Breast epithelium (tissue), 4 donors: ENCODE measurements around the gene WEE1. TPM values are rescaled to one million over a fixed set of nuclear protein-coding genes. Genes with fewer than 3 reads are reported as not detected.

Experiments
- DNase-seq, 2 donors: peaks; one replicate each; pipeline ENCODE4 v3.0.0-alpha.2; 2019; ENCODE audit warnings: low spot score in 2 of 2
- H3K27ac ChIP-seq, 2 donors: fragments of 200-600 bp; sonication (generic) in 1 of 2; one replicate each; pipeline ENCODE4 v1.5.1; 2016 to 2019; ENCODE audit warnings: mild to moderate bottlenecking in 1 of 2
- H3K27me3 ChIP-seq, 2 donors: fragments of 200-600 bp; sonication (generic) in 1 of 2; one replicate each; pipeline versions ENCODE4 v1.5.1 to v1.6.0; 2017 to 2019; ENCODE audit warnings: control low read depth in 1 of 2, mild to moderate bottlenecking in 1 of 2
- H3K36me3 ChIP-seq: fragments of 200-600 bp; one replicate; pipeline ENCODE4 v1.5.1; 2019
- H3K4me1 ChIP-seq, 2 donors: fragments of 200-600 bp; sonication (generic); one replicate each; pipeline ENCODE4 v1.5.1; 2016 to 2019; ENCODE audit warnings: control low read depth in 1 of 2
- H3K4me3 ChIP-seq, 3 donors: fragments of 200-600 bp; sonication (generic); 1 replicate in 2 of 3; 2 replicates in 1 of 3; pipeline ENCODE4 v1.5.1; 2016 to 2019; ENCODE audit warnings: mild to moderate bottlenecking in 3 of 3, moderate library complexity in 2 of 3
- H3K9me3 ChIP-seq, 2 donors: fragments of 200-600 bp; sonication (generic) in 1 of 2; one replicate each; pipeline ENCODE4 v1.5.1; 2016 to 2019; ENCODE audit warnings: control low read depth in 1 of 2
- POLR2A ChIP-seq: fragments of 450-650 bp; IDR thresholded peaks from one replicate; pipeline ENCODE4 v1.6.1; 2016; ENCODE audit warnings: antibody characterized with exemption, mild to moderate bottlenecking, moderate library complexity
- POLR2AphosphoS5 ChIP-seq, 3 donors: sonication (generic); formaldehyde crosslinking; IDR thresholded peaks; one replicate each; pipeline ENCODE4 v1.6.1; 2017; ENCODE audit warnings: antibody characterized with exemption in 3 of 3
- intact Hi-C: fragments of 100-400 bp; cut with DNase I; formaldehyde crosslinking; loops from one replicate; pipeline ENCODE4 v1.15.1; 2023; ENCODE audit warnings: low total_unique reads
- total RNA-seq, 3 donors: library from RNA; depleted of rRNA; stranded (reverse); fragments of >200 nt; gene quantifications; one replicate each; pipeline ENCODE4 v1.1.0, GENCODE V29; 2016
- TF ChIP-seq, protein P1 (sequence below), 3 donors: fragments of 450-650 bp; IDR thresholded peaks; one replicate each; pipeline ENCODE4 v1.5.1; 2016 to 2017; ENCODE audit warnings: antibody characterized with exemption in 3 of 3, mild to moderate bottlenecking in 3 of 3, moderate library complexity in 3 of 3

Gene WEE1
- total RNA-seq, 3 donors from 2014 or later, result 25.0 to 128 (median 66.5) TPM

DNA sequence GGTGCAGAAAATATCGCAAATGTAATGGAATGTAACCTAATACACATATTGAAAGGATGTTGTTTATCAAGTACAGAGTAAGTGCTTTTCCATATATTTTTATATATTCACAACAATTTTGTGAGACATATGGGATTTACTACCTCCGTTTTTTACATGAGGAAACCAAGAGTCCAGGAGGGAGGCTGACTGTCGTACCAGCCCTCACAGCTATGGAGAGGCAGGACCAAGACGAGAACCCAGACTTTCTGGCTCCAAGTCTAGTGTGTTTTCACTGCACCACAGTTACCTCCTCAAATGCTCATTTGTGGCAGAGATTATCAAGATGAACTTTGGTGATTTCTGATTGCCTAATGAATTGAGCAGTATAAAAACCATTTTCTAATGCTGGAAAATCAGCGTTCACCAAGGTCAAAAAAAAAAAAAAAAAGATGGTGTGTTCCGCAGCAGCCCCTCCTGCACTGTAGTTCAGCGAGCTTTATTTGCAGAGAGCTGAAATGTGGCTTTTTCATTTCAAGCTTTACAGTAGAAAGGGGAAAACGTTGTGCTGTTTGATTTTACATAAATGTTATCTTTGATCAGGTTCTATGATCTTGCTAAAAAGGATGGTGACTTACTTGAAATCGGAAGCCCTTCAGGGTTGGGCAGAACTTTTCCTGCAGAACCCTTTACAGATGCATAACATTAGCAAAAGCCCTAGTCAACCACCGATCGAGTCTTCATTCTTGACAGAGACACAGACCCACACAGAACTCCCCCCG lies 44.7 kb upstream of the WEE1 start:
- peak overlapping the region; percentile 76 to 78 for H3K27ac ChIP-seq

DNA sequence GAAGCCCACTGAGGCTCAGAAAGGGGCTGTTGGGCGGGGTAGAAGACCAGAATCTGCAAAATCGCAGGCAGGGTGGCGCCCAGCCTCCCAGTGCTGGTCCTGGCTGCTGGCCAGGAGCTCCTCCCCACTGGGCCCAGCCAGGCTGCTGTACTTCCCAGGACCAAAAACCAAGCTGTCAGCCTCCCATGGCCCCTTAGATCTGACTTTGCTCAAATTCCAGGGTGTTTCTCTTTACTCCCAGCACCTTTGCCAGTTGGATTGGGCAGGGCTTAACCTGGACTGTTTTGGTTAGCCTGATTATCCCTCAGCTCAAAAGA lies 44.2 kb upstream of the WEE1 start:
- TF ChIP-seq POLR2AphosphoS5 (IDR thresholded peaks at IDR 0.05), result no peak
- TF ChIP-seq, protein P1, sequence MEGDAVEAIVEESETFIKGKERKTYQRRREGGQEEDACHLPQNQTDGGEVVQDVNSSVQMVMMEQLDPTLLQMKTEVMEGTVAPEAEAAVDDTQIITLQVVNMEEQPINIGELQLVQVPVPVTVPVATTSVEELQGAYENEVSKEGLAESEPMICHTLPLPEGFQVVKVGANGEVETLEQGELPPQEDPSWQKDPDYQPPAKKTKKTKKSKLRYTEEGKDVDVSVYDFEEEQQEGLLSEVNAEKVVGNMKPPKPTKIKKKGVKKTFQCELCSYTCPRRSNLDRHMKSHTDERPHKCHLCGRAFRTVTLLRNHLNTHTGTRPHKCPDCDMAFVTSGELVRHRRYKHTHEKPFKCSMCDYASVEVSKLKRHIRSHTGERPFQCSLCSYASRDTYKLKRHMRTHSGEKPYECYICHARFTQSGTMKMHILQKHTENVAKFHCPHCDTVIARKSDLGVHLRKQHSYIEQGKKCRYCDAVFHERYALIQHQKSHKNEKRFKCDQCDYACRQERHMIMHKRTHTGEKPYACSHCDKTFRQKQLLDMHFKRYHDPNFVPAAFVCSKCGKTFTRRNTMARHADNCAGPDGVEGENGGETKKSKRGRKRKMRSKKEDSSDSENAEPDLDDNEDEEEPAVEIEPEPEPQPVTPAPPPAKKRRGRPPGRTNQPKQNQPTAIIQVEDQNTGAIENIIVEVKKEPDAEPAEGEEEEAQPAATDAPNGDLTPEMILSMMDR (IDR thresholded peaks at IDR 0.05), result no peak
- no peak for TF ChIP-seq POLR2A
- no peaks in the 10 kb centered on the region for H3K36me3 ChIP-seq
- intact Hi-C loops, result no loop called here

More for the DNA sequence above, 44.7 kb upstream of the WEE1 start:
- intact Hi-C loops, result no loop called here
- no peak overlapping the region for H3K4me3 ChIP-seq
- H3K36me3 ChIP-seq, result no peaks in the 10 kb centered on the region
- TF ChIP-seq POLR2AphosphoS5 (IDR thresholded peaks at IDR 0.05) (no peak), POLR2A (no peak)
- TF ChIP-seq, protein P1 (IDR thresholded peaks at IDR 0.05), result no peak
- no peaks in the 10 kb centered on the region for H3K9me3 ChIP-seq
- H3K4me1 ChIP-seq, result peaks cover 5 to 7% of the 10 kb centered on the region in 2 donors
- no peak for DNase-seq
- no peaks in the 10 kb centered on the region for H3K27me3 ChIP-seq

DNA sequence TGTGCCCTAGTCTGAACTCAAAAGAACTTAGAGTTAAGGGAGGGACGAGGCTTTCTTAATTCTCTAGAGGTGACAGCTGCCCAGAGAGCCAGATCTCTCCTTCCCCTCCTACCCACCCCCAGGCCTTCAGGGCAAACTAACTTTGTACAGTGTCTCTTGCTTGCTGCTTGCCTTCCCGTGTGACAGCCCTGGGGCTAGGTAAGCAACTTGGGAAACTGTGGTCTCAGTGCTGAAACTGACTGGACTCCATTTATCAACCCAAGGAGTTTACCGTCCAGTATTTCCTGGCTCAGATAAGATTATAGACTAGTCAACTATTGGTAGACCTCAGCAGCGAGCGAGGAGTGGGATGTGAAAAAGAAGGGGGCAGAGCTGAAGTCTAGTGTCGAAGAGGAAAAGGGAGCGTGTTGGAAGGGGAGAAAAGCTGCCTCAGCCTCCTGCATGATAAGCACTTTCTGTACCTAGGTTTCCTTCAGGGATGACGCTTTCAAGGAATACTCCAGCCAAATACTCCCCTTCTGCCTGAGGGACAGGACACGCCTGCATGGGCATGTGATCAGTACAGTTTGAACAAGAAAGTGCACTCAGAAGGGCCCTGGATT lies 43.3 kb upstream of the WEE1 start:
- H3K27ac ChIP-seq, result peak overlapping the region; percentile 76 to 78
- H3K27me3 ChIP-seq, result no peaks in the 10 kb centered on the region
- peak in 1 of 2 donors; percentile 46 for DNase-seq
- peaks cover 5 to 7% of the 10 kb centered on the region in 2 donors for H3K4me1 ChIP-seq
- no peak overlapping the region for H3K4me3 ChIP-seq
- TF ChIP-seq POLR2AphosphoS5 (IDR thresholded peaks at IDR 0.05), result no peak
- TF ChIP-seq POLR2A, result no peak
- TF ChIP-seq, protein P1 (IDR thresholded peaks at IDR 0.05), result no peak
- H3K9me3 ChIP-seq, result no peaks in the 10 kb centered on the region
- no peaks in the 10 kb centered on the region for H3K36me3 ChIP-seq
- intact Hi-C loops, result no loop called here

More for the DNA sequence above, 44.2 kb upstream of the WEE1 start:
- peak in 1 of 2 donors; percentile 62 for DNase-seq
- Histone ChIP-seq H3K27ac (peak overlapping the region; percentile 76 to 78), H3K27me3 (no peaks in the 10 kb centered on the region), H3K9me3 (no peaks in the 10 kb centered on the region), H3K4me1 (peaks cover 5 to 7% of the 10 kb centered on the region in 2 donors), H3K4me3 (no peak overlapping the region)

DNA sequence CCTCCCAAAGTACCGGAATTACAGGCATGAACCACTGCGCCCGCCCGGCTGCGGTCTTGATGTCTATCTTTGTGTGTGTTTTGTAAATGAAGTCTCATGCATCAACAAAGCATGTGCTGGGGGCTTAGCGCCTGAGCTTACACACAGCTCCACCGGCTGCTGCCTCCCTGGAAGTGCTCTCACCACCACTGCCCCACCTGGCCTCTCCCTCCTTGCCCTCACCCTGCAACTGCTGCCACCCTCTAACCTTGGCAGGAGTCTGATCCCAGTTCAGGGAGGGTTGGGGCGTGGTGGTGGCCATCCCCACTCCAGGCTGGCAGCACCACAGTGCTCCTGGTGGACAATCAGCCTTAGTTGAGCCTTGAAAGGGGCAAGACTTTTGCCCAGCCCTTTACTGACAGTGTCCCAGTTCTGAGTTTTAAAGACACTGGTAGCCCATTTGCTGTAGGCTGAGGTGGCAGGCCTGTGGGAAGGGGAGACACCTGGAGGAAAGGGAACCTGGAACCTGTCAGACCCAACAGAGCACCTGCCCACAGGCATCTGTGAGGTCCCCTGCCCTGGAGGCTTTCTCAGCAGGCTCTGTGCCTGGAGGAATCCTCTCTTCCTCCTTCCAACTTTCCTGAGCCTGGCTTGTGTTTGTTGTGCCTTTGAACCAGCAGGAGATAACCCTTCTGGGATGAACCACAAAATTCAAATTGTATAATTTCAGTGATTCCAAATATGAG lies 42.4 kb upstream of the WEE1 start:
- intact Hi-C loops, result no loop called here
- peaks cover 5 to 7% of the 10 kb centered on the region in 2 donors for H3K4me1 ChIP-seq
- no peak overlapping the region for H3K4me3 ChIP-seq
- peak overlapping the region; percentile 76 to 78 for H3K27ac ChIP-seq
- H3K27me3 ChIP-seq, result no peaks in the 10 kb centered on the region
- DNase-seq, result peak in 1 of 2 donors; percentile 64
- no peaks in the 10 kb centered on the region for H3K9me3 ChIP-seq
- TF ChIP-seq POLR2AphosphoS5 (IDR thresholded peaks at IDR 0.05), result no peak
- TF ChIP-seq, protein P1 (IDR thresholded peaks at IDR 0.05), result peak in 1 of 3 donors; percentile 3
- H3K36me3 ChIP-seq, result no peaks in the 10 kb centered on the region

DNA sequence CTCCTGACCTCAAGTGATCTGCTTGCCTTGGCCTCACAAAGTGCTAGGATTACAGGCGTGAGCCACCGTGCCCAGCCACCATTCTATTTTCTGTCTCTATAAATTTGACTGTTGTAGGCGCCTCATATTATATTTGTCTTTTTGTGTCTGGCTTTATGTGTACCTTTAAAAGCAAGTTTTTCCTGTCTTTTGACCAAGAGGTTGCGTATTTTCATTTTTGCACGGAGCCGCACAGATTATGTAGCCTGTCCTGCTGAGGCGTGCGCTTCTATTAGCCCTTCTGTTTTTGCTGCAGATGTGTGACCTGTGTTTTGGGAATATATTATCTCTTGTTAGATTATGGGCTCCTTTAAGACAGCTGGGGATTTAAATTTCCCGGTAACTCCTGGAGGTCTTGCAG lies 40.4 kb upstream of the WEE1 start:
- Histone ChIP-seq H3K4me1 (no peaks in the 10 kb centered on the region), H3K27ac (peak overlapping the region in 1 of 2 donors; percentile 52), H3K27me3 (no peaks in the 10 kb centered on the region), H3K4me3 (no peak overlapping the region), H3K36me3 (no peaks in the 10 kb centered on the region), H3K9me3 (no peaks in the 10 kb centered on the region)
- no peak for DNase-seq
- intact Hi-C loops, result no loop called here
- TF ChIP-seq, protein P1 (IDR thresholded peaks at IDR 0.05), result no peak
- TF ChIP-seq POLR2AphosphoS5 (IDR thresholded peaks at IDR 0.05) (no peak), POLR2A (no peak)
